Measurements from ENCODE around the gene RNF220.

RNF220 gene

DNA sequence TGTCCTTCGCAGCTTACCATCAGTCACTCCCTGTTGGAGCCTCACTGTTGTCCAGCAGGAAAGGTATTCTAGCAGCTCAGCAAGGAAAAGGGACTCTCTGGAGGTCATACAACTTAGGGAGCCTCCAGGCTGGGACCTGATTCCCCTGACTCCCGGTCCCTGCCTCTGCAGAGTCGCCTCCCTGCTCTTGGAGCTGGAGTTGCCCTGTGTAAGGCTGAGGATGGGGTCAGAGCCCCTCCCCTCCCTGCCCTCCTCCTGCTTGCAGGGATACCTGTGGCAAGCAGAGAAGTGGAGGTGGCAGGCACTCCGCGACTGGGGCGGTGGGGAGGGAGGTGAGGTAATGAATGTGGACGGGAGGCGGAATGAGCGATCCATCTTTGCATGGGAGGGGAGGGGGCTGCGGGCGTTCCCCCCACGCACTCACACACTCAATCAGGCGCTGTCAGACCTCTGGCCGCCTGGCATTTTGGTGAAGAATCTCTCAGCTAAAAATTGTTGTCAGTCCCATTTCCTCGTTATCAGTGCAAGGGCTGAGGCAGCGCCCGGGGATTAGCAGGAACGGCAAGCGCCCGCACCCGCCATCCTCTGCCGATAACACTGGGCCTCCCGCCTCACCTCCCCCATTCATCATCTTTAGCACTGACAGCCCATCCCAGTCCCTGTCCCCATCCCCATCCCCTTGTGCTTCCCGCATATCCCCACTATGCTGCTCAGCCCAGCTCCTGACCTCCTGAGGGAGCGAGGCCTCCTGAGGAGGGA, 204.9 kb downstream of the RNF220 start:
- Histone ChIP-seq H3K9me3 (ENCODE audit: control insufficient read depth, low read length) (no peaks in the 10 kb centered on the region), H3K27ac (ENCODE audit: insufficient read depth, low read depth, low read length, poor library complexity, severe bottlenecking) (no peak overlapping the region), H3K27me3 (ENCODE audit: control insufficient read depth, insufficient read depth, low read length, poor library complexity, severe bottlenecking) (no peaks in the 10 kb centered on the region), H3K4me1 (ENCODE audit: control insufficient read depth, insufficient read depth, low read length) (peaks cover 9% of the 10 kb centered on the region), H3K36me3 (ENCODE audit: control insufficient read depth, insufficient read depth, low read length) (no peaks in the 10 kb centered on the region), H3K4me3 (ENCODE audit: insufficient read depth, low read depth, low read length) (no peak overlapping the region)
- 75% methylated on average over 25 of the region's 25 CpGs for WGBS, 2 experiments

DNA sequence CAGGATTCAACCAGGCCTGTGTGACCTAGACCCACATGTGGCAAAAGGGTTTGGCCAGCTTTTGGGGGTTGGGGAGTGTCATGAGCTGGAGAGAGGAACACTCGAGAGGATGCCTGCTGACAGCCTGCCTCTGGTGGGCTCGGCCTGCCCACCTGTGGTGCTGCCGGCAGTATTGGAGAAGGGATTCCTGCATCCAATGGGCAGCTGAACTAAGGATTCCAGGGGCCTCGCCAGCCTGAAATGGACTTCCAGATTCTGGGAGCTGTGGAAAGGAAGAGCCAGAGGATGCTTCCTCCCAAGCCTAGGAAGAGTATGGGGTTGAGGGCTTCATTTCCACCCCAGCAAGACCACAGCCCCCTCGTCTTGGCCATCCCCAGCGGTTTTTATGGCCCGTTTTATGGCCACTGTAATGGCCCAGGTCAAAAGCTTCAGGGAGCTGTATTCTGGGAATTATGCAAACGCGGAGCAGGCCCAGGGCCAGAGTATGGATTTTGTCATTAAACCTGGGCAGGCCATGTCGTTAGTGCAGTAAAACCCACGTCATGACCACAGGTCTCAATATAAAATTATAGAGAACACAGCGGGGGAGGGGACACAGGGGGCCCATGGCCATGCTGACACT, 205.6 kb downstream of the RNF220 start:
- Histone ChIP-seq H3K4me1 (ENCODE audit: control insufficient read depth, insufficient read depth, low read length) (peaks cover 9% of the 10 kb centered on the region), H3K27ac (ENCODE audit: insufficient read depth, low read depth, low read length, poor library complexity, severe bottlenecking) (no peak overlapping the region)
- 57 to 59% methylated on average over 12 of the region's 12 CpGs for WGBS, 2 experiments

DNA sequence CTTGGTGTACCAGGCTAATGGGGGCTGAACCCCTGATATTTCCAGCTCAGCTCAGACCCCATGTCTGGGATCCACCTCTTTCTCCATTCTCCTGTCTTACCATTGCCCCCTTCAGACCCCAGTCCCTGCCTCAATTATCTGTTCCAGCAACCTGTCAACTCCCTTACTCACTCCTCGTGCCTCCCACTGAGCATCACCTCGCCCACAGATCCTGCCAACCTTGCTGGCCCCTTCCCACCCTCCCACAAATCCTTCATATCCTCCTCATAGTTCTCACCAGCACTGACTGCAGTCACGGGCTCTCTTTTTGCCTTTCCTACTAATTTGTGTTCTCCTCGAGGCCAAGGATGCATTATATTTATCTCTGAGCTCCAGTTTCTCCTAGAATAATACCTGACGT, 206.4 kb downstream of the RNF220 start:
- Histone ChIP-seq H3K27ac (ENCODE audit: insufficient read depth, low read depth, low read length, poor library complexity, severe bottlenecking) (no peak overlapping the region), H3K4me1 (ENCODE audit: control insufficient read depth, insufficient read depth, low read length) (peaks cover 9% of the 10 kb centered on the region), H3K4me3 (ENCODE audit: insufficient read depth, low read depth, low read length) (no peak overlapping the region), H3K9me3 (ENCODE audit: control insufficient read depth, low read length) (no peaks in the 10 kb centered on the region), H3K27me3 (ENCODE audit: control insufficient read depth, insufficient read depth, low read length, poor library complexity, severe bottlenecking) (peaks cover 11% of the 10 kb centered on the region), H3K36me3 (ENCODE audit: control insufficient read depth, insufficient read depth, low read length) (no peaks in the 10 kb centered on the region)
- WGBS, 2 experiments, result 89 to 93% methylated on average over 5 of the region's 5 CpGs

More for the DNA sequence above, 205.6 kb downstream of the RNF220 start:
- no peaks in the 10 kb centered on the region for H3K36me3 ChIP-seq (ENCODE audit: control insufficient read depth, insufficient read depth, low read length)
- H3K27me3 ChIP-seq (ENCODE audit: control insufficient read depth, insufficient read depth, low read length, poor library complexity, severe bottlenecking), result peaks cover 3% of the 10 kb centered on the region
- no peak overlapping the region for H3K4me3 ChIP-seq (ENCODE audit: insufficient read depth, low read depth, low read length)
- H3K9me3 ChIP-seq (ENCODE audit: control insufficient read depth, low read length), result no peaks in the 10 kb centered on the region

DNA sequence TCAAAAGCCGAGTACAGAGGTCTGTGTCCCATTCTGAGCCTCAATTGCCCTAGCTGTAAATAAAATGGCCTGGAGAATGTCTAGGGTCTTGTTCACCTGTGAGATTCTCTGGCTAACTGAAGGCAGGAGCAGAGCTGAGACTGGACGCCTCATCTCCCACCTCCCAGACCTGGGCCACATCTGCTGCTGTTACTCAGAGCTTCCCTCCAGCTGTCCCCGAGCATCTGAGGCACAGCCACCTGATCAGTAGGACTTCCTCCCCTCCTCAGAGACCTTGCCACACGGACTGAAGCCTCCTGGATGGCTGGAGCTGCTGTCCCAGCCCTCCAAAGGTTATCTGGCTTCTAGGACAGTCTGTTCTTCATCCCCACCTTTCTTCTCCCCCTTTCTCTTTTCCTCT, 206.8 kb downstream of the RNF220 start:
- no peaks in the 10 kb centered on the region for H3K36me3 ChIP-seq (ENCODE audit: control insufficient read depth, insufficient read depth, low read length)
- 84% methylated on average over 4 of the region's 4 CpGs for WGBS, 2 experiments
- no peak overlapping the region for H3K4me3 ChIP-seq (ENCODE audit: insufficient read depth, low read depth, low read length)
- H3K9me3 ChIP-seq (ENCODE audit: control insufficient read depth, low read length), result no peaks in the 10 kb centered on the region
- H3K27me3 ChIP-seq (ENCODE audit: control insufficient read depth, insufficient read depth, low read length, poor library complexity, severe bottlenecking), result peaks cover 15% of the 10 kb centered on the region
- peaks cover 10% of the 10 kb centered on the region for H3K4me1 ChIP-seq (ENCODE audit: control insufficient read depth, insufficient read depth, low read length)
- no peak overlapping the region for H3K27ac ChIP-seq (ENCODE audit: insufficient read depth, low read depth, low read length, poor library complexity, severe bottlenecking)

DNA sequence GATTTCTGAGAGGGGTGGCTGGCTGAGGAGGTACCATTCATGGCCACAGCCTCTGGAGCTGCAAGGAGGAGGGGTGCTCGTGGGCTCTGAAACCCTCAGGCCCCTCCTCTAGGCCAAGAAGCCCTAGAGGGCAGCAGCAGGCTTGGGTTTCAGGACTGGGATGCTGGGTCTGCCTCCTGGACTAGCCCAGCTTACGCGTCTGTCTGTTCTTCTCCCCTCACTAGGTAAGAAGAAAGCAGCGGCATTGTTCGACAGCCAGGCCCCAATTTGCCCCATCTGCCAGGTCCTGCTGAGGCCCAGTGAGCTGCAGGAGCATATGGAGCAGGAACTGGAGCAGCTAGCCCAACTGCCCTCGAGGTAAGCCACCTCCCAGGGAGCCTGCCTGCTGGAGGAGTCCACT, 208.9 kb downstream of the RNF220 start:
- H3K4me1 ChIP-seq (ENCODE audit: control insufficient read depth, insufficient read depth, low read length), result peaks cover 18% of the 10 kb centered on the region
- H3K9me3 ChIP-seq (ENCODE audit: control insufficient read depth, low read length), result no peaks in the 10 kb centered on the region
- 82 to 83% methylated on average over 6 of the region's 6 CpGs for WGBS, 2 experiments

DNA sequence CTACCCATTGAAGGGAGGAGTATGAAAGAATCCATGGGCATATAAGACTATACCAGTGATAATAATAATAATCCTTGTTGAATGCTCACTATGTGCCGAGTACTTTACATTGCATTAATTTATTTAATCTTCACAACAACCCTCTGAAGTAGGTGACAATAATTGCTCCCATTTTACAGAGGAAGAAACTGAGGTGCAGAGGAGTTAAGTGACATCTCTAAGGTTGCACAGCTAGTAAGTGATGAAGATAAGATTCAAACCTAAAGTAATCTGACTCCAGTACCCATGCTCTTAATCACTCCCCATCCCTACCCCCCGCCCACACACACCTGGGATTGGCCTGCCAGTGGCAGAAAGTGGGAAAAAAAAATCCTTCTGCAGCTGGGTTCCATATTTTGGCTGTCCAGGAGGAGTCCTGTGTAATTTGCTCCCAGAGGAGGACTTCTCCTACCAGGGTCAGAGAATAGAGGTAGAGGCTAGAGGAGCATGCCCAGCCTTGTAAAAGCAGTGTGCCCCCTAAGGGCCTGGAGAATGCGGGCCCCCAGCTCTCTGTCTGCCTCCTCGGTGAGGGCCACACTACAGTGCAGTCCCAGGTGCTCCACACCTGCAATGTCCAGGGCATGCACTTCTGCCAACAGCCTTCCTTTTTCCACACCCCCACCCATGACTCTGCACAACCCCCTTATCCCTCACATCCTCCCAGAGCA, 211.4 kb downstream of the RNF220 start:
- Histone ChIP-seq H3K36me3 (ENCODE audit: control insufficient read depth, insufficient read depth, low read length) (no peaks in the 10 kb centered on the region), H3K4me3 (ENCODE audit: insufficient read depth, low read depth, low read length) (peak overlapping the region; percentile 12), H3K27me3 (ENCODE audit: control insufficient read depth, insufficient read depth, low read length, poor library complexity, severe bottlenecking) (peaks cover 41% of the 10 kb centered on the region), H3K4me1 (ENCODE audit: control insufficient read depth, insufficient read depth, low read length) (peaks cover 9% of the 10 kb centered on the region), H3K9me3 (ENCODE audit: control insufficient read depth, low read length) (no peaks in the 10 kb centered on the region), H3K27ac (ENCODE audit: insufficient read depth, low read depth, low read length, poor library complexity, severe bottlenecking) (no peak overlapping the region)
- WGBS, 2 experiments, result 61 to 67% methylated on average over 3 of the region's 4 CpGs

More for the DNA sequence above, 208.9 kb downstream of the RNF220 start:
- Histone ChIP-seq H3K27me3 (ENCODE audit: control insufficient read depth, insufficient read depth, low read length, poor library complexity, severe bottlenecking) (peaks cover 36% of the 10 kb centered on the region), H3K27ac (ENCODE audit: insufficient read depth, low read depth, low read length, poor library complexity, severe bottlenecking) (no peak overlapping the region), H3K4me3 (ENCODE audit: insufficient read depth, low read depth, low read length) (no peak overlapping the region), H3K36me3 (ENCODE audit: control insufficient read depth, insufficient read depth, low read length) (no peaks in the 10 kb centered on the region)

DNA sequence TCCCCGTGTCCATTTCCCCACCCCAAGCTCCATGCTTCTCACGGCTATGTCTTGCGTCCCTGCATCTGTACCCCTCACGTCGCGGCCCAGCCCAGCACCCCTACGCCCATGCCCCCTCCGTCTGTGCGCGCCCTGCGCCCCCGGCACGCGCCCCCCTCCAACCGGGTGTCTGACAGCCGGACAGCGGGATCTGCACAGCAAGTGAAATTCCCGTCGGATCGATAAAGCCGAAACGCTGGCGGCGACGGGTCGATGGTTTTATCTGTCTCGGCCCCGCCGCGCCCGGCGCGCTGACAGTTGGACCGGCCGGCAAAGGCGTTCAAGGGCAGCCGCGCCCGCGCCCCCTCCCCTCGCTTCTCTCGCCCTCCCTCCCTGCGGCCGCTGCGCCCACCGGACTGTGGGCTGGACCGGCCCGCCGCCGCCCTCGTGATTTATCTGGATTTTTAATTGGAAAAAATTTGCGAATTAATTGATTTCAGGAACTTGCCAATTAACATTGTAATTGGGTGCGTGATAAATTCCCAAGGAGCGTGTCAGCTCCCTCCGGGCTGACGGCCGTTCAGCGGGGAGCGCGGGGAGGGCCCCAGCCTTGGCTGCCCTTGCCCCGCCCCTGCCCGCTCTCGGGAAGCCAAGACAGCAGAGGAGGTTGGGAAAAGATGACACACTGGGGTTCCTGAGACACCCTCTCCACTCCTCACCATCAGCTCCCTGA, 212.1 kb downstream of the RNF220 start:
- Histone ChIP-seq H3K4me1 (ENCODE audit: control insufficient read depth, insufficient read depth, low read length) (peaks cover 9% of the 10 kb centered on the region), H3K27me3 (ENCODE audit: control insufficient read depth, insufficient read depth, low read length, poor library complexity, severe bottlenecking) (peaks cover 41% of the 10 kb centered on the region), H3K4me3 (ENCODE audit: insufficient read depth, low read depth, low read length) (peak overlapping the region; percentile 12), H3K36me3 (ENCODE audit: control insufficient read depth, insufficient read depth, low read length) (no peaks in the 10 kb centered on the region), H3K9me3 (ENCODE audit: control insufficient read depth, low read length) (no peaks in the 10 kb centered on the region), H3K27ac (ENCODE audit: insufficient read depth, low read depth, low read length, poor library complexity, severe bottlenecking) (no peak overlapping the region)
- WGBS, 2 experiments, result 12 to 15% methylated on average over 63 of the region's 63 CpGs

DNA sequence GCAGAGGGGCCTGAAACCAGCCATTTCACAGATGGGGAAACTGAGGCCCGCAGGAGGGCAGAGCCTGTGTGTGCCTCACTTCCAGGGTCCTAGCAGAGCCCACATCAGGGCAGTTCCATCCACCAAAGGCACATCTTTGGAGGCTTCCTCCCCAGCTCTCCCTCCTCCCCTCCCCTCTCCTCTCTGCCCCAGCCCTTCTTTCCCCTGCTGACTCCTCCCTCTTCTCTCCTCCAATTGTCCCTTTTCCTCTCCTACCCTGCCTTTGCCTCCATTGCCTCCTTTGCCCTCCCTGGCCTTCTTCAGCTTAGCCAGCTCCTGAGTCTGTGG, 212.6 kb downstream of the RNF220 start:
- H3K4me3 ChIP-seq (ENCODE audit: insufficient read depth, low read depth, low read length), result no peak overlapping the region
- WGBS, 2 experiments, result 73 to 76% methylated on average over 1 of the region's 1 CpG
- no peak overlapping the region for H3K27ac ChIP-seq (ENCODE audit: insufficient read depth, low read depth, low read length, poor library complexity, severe bottlenecking)
- peaks cover 41% of the 10 kb centered on the region for H3K27me3 ChIP-seq (ENCODE audit: control insufficient read depth, insufficient read depth, low read length, poor library complexity, severe bottlenecking)
- no peaks in the 10 kb centered on the region for H3K36me3 ChIP-seq (ENCODE audit: control insufficient read depth, insufficient read depth, low read length)
- peaks cover 9% of the 10 kb centered on the region for H3K4me1 ChIP-seq (ENCODE audit: control insufficient read depth, insufficient read depth, low read length)
- H3K9me3 ChIP-seq (ENCODE audit: control insufficient read depth, low read length), result no peaks in the 10 kb centered on the region

DNA sequence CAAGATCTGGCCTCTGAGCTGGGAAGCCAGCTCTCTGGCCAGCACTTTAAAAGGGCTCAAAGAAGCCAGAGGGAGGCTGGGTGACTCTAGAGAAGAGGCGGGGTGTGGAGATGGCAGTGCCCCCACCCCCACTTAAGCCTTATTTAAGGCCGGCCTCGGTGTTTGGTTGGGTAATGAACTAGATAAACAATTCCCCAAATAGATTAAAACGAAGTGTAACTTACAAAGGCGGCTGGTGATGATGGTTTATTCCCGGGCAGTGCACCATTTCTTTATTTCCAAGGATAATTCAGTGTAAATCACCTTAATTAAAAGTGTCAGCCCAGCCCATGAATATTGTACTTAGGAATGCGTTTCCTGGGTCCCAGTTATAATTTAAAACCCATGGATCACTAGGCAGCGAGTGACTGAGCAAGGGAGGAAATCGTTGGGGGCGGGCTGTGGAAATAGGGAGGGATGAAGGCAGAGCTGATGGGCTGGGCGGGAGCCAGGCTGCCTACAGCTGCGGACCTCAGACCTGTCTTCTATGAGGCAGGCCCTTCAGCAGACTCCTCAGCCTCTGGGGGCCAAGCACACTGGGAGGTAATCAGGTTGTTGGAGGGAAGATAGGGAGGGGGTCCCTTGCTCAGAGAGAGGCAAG, 214.3 kb downstream of the RNF220 start:
- WGBS, 2 experiments, result 75 to 77% methylated on average over 12 of the region's 12 CpGs
- Histone ChIP-seq H3K9me3 (ENCODE audit: control insufficient read depth, low read length) (no peaks in the 10 kb centered on the region), H3K36me3 (ENCODE audit: control insufficient read depth, insufficient read depth, low read length) (no peaks in the 10 kb centered on the region), H3K4me1 (ENCODE audit: control insufficient read depth, insufficient read depth, low read length) (peaks cover 9% of the 10 kb centered on the region), H3K27me3 (ENCODE audit: control insufficient read depth, insufficient read depth, low read length, poor library complexity, severe bottlenecking) (peaks cover 41% of the 10 kb centered on the region), H3K4me3 (ENCODE audit: insufficient read depth, low read depth, low read length) (no peak overlapping the region), H3K27ac (ENCODE audit: insufficient read depth, low read depth, low read length, poor library complexity, severe bottlenecking) (no peak overlapping the region)

Data from ectodermal cell (in vitro differentiated cells).